Esophagus muscularis mucosa (tissue), 4 donors: ENCODE measurements around the gene XPO6.
"Not testable (repeated sequence)": the region's sequence is repeated elsewhere in the genome, so short reads cannot be mapped to it uniquely, and the experiment has no call there.

ENCODE experiments used
- EP300 ChIP-seq: sonication (generic); formaldehyde crosslinking; IDR thresholded peaks from one replicate; pipeline ENCODE4 v1.6.1; 2017; ENCODE audit warnings: antibody characterized with exemption
- POLR2A ChIP-seq: fragments of 450-650 bp; IDR thresholded peaks from one replicate; pipeline ENCODE4 v1.6.1; 2017; ENCODE audit warnings: antibody characterized with exemption, moderate library complexity, mild to moderate bottlenecking, low read depth
- POLR2AphosphoS5 ChIP-seq, 2 donors: sonication (generic); formaldehyde crosslinking; IDR thresholded peaks; one replicate each; pipeline ENCODE4 v1.6.1; 2017; ENCODE audit warnings: antibody characterized with exemption in 2 of 2
- TF ChIP-seq, protein P1 (sequence below), 3 experiments: fragments of 200-600 bp in 2 of 3; fragments of 450-650 bp in 1 of 3; sonication (generic) in 2 of 3; IDR thresholded peaks; one replicate each; pipeline ENCODE4 v1.5.1; 2017 to 2019; ENCODE audit warnings: antibody characterized with exemption in 3 of 3, mild to moderate bottlenecking in 2 of 3, moderate library complexity in 1 of 3

DNA sequence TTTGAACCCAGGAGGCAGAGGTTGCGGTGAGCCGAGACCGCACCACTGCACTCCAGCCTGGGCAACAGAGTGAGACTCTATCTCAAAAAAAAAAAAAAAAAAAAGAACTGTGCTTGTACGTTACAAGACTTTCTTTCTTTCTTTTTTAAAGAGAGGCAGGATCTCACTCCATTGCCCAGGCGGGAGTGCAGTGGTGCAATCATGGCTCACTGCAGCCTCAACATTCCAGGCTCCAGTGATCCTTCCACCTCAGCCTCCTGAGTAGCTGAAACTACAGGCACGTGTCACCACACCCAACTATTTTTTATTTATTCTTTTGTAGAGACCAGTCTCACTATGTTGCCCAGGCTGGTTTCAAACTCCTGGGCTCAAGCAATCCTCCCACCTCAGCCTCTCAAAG, 8.0 kb upstream of the XPO6 start:
- TF ChIP-seq, protein P1, sequence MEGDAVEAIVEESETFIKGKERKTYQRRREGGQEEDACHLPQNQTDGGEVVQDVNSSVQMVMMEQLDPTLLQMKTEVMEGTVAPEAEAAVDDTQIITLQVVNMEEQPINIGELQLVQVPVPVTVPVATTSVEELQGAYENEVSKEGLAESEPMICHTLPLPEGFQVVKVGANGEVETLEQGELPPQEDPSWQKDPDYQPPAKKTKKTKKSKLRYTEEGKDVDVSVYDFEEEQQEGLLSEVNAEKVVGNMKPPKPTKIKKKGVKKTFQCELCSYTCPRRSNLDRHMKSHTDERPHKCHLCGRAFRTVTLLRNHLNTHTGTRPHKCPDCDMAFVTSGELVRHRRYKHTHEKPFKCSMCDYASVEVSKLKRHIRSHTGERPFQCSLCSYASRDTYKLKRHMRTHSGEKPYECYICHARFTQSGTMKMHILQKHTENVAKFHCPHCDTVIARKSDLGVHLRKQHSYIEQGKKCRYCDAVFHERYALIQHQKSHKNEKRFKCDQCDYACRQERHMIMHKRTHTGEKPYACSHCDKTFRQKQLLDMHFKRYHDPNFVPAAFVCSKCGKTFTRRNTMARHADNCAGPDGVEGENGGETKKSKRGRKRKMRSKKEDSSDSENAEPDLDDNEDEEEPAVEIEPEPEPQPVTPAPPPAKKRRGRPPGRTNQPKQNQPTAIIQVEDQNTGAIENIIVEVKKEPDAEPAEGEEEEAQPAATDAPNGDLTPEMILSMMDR (IDR thresholded peaks at IDR 0.05) = not testable (repeated sequence)
- not testable (repeated sequence) for TF ChIP-seq POLR2A; EP300; POLR2AphosphoS5 (IDR thresholded peaks at IDR 0.05)
